Mucosa of rectum (tissue), 2 donors: ENCODE measurements around the gene DCLK2.

Experiments
- H3K27ac ChIP-seq, 2 donors: one replicate each; pipeline ENCODE4 v1.7.0; 2013; ENCODE audit warnings: inconsistent platforms in 2 of 2, low read depth in 2 of 2, low read length in 2 of 2
- H3K27me3 ChIP-seq, 2 donors: one replicate each; pipeline ENCODE4 v1.7.0; 2013; ENCODE audit warnings: low read length in 2 of 2; ENCODE audit not compliant: control insufficient read depth in 2 of 2, insufficient read depth in 2 of 2
- H3K36me3 ChIP-seq, 2 donors: one replicate each; pipeline ENCODE4 v1.7.0; 2013; ENCODE audit warnings: low read length in 2 of 2; ENCODE audit not compliant: control insufficient read depth in 2 of 2, insufficient read depth in 2 of 2
- H3K4me1 ChIP-seq, 2 donors: one replicate each; pipeline ENCODE4 v1.7.0; 2013; ENCODE audit warnings: low read length in 2 of 2, mild to moderate bottlenecking in 1 of 2; ENCODE audit not compliant: control insufficient read depth in 2 of 2, insufficient read depth in 2 of 2
- H3K4me3 ChIP-seq, 2 donors: one replicate each; pipeline ENCODE4 v1.7.0; 2013; ENCODE audit warnings: low read length in 2 of 2
- H3K9ac ChIP-seq, 2 donors: one replicate each; pipeline ENCODE4 v1.7.0; 2013; ENCODE audit warnings: low read length in 2 of 2, low read depth in 1 of 2, mild to moderate bottlenecking in 1 of 2
- H3K9me3 ChIP-seq, 2 donors: one replicate each; pipeline ENCODE4 v1.7.0; 2013; ENCODE audit warnings: low read length in 2 of 2; ENCODE audit not compliant: control insufficient read depth in 2 of 2
- donor health status: healthy.
- donor health status: Normal muscosa, but diverticular disease.

DCLK2 gene

GRCh38 chr4:150229520-150229919, 151.3 kb downstream of the DCLK2 start:
- Histone ChIP-seq H3K9ac (no peak overlapping the region), H3K4me1 (no peaks in the 10 kb centered on the region), H3K27me3 (no peaks in the 10 kb centered on the region), H3K27ac (no peak overlapping the region), H3K36me3 (no peaks in the 10 kb centered on the region), H3K9me3 (no peaks in the 10 kb centered on the region), H3K4me3 (no peak overlapping the region)

DNA sequence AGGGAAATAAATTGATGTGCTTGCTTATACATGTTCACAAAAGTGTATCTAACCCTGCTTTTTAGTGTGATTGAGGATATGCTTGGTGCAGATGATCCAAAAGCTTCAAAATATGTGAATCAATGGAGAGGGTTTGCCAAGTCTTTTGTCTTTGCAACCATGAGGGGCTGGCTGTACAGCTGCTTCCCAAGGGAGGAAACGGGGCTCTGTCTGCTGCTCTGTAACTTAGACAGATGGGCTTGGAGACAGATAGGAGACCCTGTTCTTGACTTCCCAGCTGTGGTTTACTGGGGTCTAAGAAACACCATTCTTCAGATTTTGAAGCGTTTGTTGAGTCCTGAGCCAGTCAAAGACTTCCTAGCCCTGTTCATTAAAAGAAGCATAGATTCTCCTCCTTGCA, 152.3 kb downstream of the DCLK2 start:
- Histone ChIP-seq H3K27ac (no peak overlapping the region), H3K27me3 (no peaks in the 10 kb centered on the region), H3K4me1 (no peaks in the 10 kb centered on the region), H3K9me3 (no peaks in the 10 kb centered on the region), H3K36me3 (no peaks in the 10 kb centered on the region), H3K9ac (no peak overlapping the region), H3K4me3 (no peak overlapping the region)

GRCh38 chr4:150231107-150231770, 153.0 kb downstream of the DCLK2 start:
- H3K9me3 ChIP-seq: no peaks in the 10 kb centered on the region
- no peak overlapping the region for H3K27ac ChIP-seq
- no peak overlapping the region for H3K9ac ChIP-seq
- no peaks in the 10 kb centered on the region for H3K27me3 ChIP-seq
- no peaks in the 10 kb centered on the region for H3K36me3 ChIP-seq
- no peaks in the 10 kb centered on the region for H3K4me1 ChIP-seq
- H3K4me3 ChIP-seq: no peak overlapping the region

- Histone ChIP-seq H3K27ac (no peak overlapping the region), H3K9me3 (no peaks in the 10 kb centered on the region), H3K4me1 (no peaks in the 10 kb centered on the region), H3K36me3 (no peaks in the 10 kb centered on the region), H3K9ac (no peak overlapping the region), H3K27me3 (no peaks in the 10 kb centered on the region), H3K4me3 (no peak overlapping the region)
These were observed 153.8 kb downstream of the DCLK2 start for GRCh38 chr4:150232029-150232428.

GRCh38 chr4:150234246-150234645, 156.0 kb downstream of the DCLK2 start:
- Histone ChIP-seq H3K9ac (no peak overlapping the region), H3K4me3 (no peak overlapping the region), H3K27me3 (no peaks in the 10 kb centered on the region), H3K9me3 (no peaks in the 10 kb centered on the region), H3K4me1 (no peaks in the 10 kb centered on the region), H3K36me3 (no peaks in the 10 kb centered on the region), H3K27ac (no peak overlapping the region)

DNA sequence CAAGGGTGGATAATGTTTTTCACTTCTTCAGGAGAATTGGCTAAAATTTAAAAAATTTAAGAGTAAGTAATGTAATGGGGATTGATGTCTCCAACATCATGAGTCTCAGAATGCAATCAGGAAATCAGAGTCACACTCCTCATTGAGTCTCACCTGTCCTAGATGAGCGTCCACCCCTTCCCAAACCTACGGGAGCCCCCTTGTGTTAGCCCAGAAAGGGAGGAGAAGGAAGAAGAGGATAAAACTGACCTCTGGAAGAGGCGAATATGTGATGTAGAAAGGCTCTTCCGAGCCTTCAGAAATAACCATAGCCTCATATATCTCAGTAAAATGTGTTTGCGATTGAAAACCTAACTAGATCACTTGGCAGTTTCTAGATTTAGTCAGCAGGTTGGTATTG, 157.1 kb downstream of the DCLK2 start:
- Histone ChIP-seq H3K27me3 (no peaks in the 10 kb centered on the region), H3K4me1 (no peaks in the 10 kb centered on the region), H3K36me3 (no peaks in the 10 kb centered on the region), H3K9ac (no peak overlapping the region), H3K27ac (no peak overlapping the region), H3K4me3 (no peak overlapping the region), H3K9me3 (no peaks in the 10 kb centered on the region)

DNA sequence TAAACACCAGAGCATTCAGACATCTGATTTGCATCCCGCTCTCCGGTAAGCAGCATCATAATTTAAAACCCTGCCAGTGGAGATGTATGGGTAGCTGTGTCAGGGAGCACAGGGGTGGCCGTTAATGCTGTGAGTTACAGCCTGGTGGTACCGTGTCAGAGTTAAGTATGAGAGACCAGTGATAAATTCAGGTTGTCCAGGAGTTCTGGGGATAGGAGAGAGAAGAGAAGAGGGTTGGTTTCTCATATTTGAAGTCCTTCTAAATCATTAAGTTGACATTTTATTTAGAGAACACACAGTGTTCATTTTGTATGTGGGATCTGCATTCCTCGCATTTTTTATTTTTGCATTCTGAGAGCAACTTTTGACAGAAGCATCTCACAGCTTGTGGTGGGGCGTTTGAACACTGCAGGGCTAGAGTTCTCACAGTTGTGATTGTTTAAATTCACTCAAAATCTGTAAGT, 157.6 kb downstream of the DCLK2 start:
- no peak overlapping the region for H3K9ac ChIP-seq

DNA sequence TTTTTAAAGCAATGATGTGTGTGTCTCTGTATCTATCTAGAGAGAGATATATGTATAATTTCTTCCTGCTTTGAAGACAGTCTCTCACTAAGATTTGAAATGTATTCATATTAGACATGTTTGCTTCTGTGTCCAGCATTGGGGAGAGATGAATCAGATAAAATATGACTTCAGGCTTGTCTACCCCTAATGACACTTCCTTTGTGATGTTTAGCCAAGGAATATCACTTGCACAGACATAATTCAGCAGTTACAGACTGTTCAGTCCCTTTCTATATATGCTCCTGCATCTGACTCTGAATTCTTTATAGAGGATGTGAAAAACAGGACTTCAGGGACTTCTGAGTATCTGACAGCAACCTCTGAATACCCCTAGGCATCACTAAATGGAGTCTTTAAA, 158.4 kb downstream of the DCLK2 start:
- H3K27ac ChIP-seq: no peak overlapping the region
- H3K4me1 ChIP-seq: no peaks in the 10 kb centered on the region
- H3K9ac ChIP-seq: no peak overlapping the region
- no peaks in the 10 kb centered on the region for H3K27me3 ChIP-seq
- H3K9me3 ChIP-seq: no peaks in the 10 kb centered on the region
- no peaks in the 10 kb centered on the region for H3K36me3 ChIP-seq
- H3K4me3 ChIP-seq: no peak overlapping the region

More for the DNA sequence above, 157.6 kb downstream of the DCLK2 start:
- H3K27ac ChIP-seq: peak overlapping the region in 1 of 2 donors; percentile 6
- no peak overlapping the region for H3K4me3 ChIP-seq
- H3K4me1 ChIP-seq: no peaks in the 10 kb centered on the region
- H3K36me3 ChIP-seq: no peaks in the 10 kb centered on the region
- H3K9me3 ChIP-seq: no peaks in the 10 kb centered on the region
- no peaks in the 10 kb centered on the region for H3K27me3 ChIP-seq

- no peaks in the 10 kb centered on the region for H3K36me3 ChIP-seq
- no peaks in the 10 kb centered on the region for H3K27me3 ChIP-seq
- no peaks in the 10 kb centered on the region for H3K9me3 ChIP-seq
- H3K4me3 ChIP-seq: no peak overlapping the region
- no peak overlapping the region for H3K27ac ChIP-seq
- H3K4me1 ChIP-seq: no peaks in the 10 kb centered on the region
- H3K9ac ChIP-seq: no peak overlapping the region
These were observed 159.0 kb downstream of the DCLK2 start for GRCh38 chr4:150237110-150237872.

DNA sequence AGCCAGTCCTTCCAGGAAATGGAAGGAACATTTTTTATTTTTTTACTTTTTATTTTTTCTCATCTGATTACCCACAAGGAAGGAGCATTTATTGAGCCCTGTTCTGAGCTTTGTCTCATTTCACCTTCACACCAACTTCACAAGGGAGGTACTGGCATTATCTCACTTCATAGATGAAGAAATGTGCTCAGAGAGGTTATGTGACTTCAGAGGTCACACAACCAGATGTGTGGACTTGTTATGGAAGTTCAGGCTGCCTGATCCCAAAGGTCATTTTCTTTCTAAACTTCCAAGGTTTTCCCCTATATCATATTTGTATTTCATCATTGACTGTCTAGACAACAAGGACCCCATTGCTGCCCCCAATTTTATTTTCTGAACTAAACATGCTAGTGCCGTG, 160.3 kb downstream of the DCLK2 start:
- no peaks in the 10 kb centered on the region for H3K27me3 ChIP-seq
- H3K4me3 ChIP-seq: no peak overlapping the region
- no peaks in the 10 kb centered on the region for H3K9me3 ChIP-seq
- H3K4me1 ChIP-seq: no peaks in the 10 kb centered on the region
- no peak overlapping the region for H3K9ac ChIP-seq
- no peak overlapping the region for H3K27ac ChIP-seq
- no peaks in the 10 kb centered on the region for H3K36me3 ChIP-seq
